HG02970 (cell line): ENCODE results near the gene RIIAD1.

Experiments
- ATAC-seq: cut with Tn5 transposase; IDR thresholded peaks from one replicate; pipeline ENCODE4 v1.9.1; 2021; ENCODE audit warnings: mild to moderate bottlenecking, moderate library complexity, moderate number of reproducible peaks; ENCODE audit not compliant: unreplicated experiment, low FRiP score

The RIIAD1 gene

GRCh38 chr1:151710187-151710840, 11.0 kb upstream of the RIIAD1 start:
- no peak for ATAC-seq

GRCh38 chr1:151711044-151711800, 10.1 kb upstream of the RIIAD1 start:
- ATAC-seq = no peak

GRCh38 chr1:151711951-151712350, 9.4 kb upstream of the RIIAD1 start:
- ATAC-seq = no peak

- no peak for ATAC-seq
These were observed 8.3 kb upstream of the RIIAD1 start for GRCh38 chr1:151713044-151713443.

GRCh38 chr1:151713874-151714273, 7.4 kb upstream of the RIIAD1 start:
- ATAC-seq = no peak

GRCh38 chr1:151714820-151715725, 6.2 kb upstream of the RIIAD1 start:
- ATAC-seq = no peak

- no peak for ATAC-seq
These were observed 5.5 kb upstream of the RIIAD1 start for GRCh38 chr1:151715726-151716404.

- ATAC-seq = no peak
These were observed 4.9 kb upstream of the RIIAD1 start for GRCh38 chr1:151716405-151716762.

GRCh38 chr1:151716771-151717631, 4.3 kb upstream of the RIIAD1 start, which contains the start of gene CELF3:
TSS of gene CELF3 (minus strand) at chr1:151716803. CDS start at chr1:151716020, 783 bp downstream.
- ATAC-seq = no peak

- ATAC-seq = no peak
These were observed 3.3 kb upstream of the RIIAD1 start for GRCh38 chr1:151718011-151718431.

GRCh38 chr1:151718666-151719065, 2.7 kb upstream of the RIIAD1 start:
- ATAC-seq = no peak

GRCh38 chr1:151720125-151720524, 1.2 kb upstream of the RIIAD1 start:
- no peak for ATAC-seq

- ATAC-seq = no peak
These were observed 768 bp upstream of the RIIAD1 start for GRCh38 chr1:151720554-151720953.

- ATAC-seq = no peak
These were observed 627 bp downstream of the RIIAD1 start for GRCh38 chr1:151721788-151722510.

GRCh38 chr1:151723726-151724370, 2.5 kb downstream of the RIIAD1 start:
- no peak for ATAC-seq

GRCh38 chr1:151728151-151729054, 7.1 kb downstream of the RIIAD1 start:
- ATAC-seq = no peak
